Measurements from ENCODE around the gene DPM2. TPM values are rescaled to one million over a fixed set of nuclear protein-coding genes. Genes with fewer than 3 reads are reported as not detected.

Gene DPM2
- total and polyA plus RNA-seq, 2 experiments from 2014 or later, result 26.1 to 70.7 TPM

- no peaks in the 10 kb centered on the region for H3K9me3 ChIP-seq (ENCODE audit: low read depth)
- no peak for DNase-seq (ENCODE audit: low read depth in 1 of 2, low spot score in 1 of 2)
These were observed 28.3 kb upstream of the DPM2 start for GRCh38 chr9:127965953-127966352.

GRCh38 chr9:127963359-127964064 is 25.9 kb upstream of the DPM2 start:
- Histone ChIP-seq H3K27me3 (no peaks in the 10 kb centered on the region), H3K4me3 (no peak overlapping the region), H3K4me1 (ENCODE audit: low read depth) (peaks cover 37% of the 10 kb centered on the region), H3K36me3 (no peaks in the 10 kb centered on the region), H3K27ac (peak overlapping the region; percentile 69), H3K9me3 (ENCODE audit: low read depth) (no peaks in the 10 kb centered on the region)
- TF ChIP-seq CTCF (IDR thresholded peaks at IDR 0.05; ENCODE audit: low read depth, low read length), result no peak
- DNase-seq (ENCODE audit: low read depth in 1 of 2, low spot score in 1 of 2), result no peak

More at GRCh38 chr9:127965953-127966352, 28.3 kb upstream of the DPM2 start:
- H3K4me1 ChIP-seq (ENCODE audit: low read depth), result peaks cover 39% of the 10 kb centered on the region
- TF ChIP-seq CTCF (IDR thresholded peaks at IDR 0.05; ENCODE audit: low read depth, low read length), result no peak
- H3K27me3 ChIP-seq, result no peaks in the 10 kb centered on the region
- H3K27ac ChIP-seq, result peak overlapping the region; percentile 90
- no peaks in the 10 kb centered on the region for H3K36me3 ChIP-seq
- no peak overlapping the region for H3K4me3 ChIP-seq

GRCh38 chr9:127963041-127963358 is 25.3 kb upstream of the DPM2 start:
- Histone ChIP-seq H3K9me3 (ENCODE audit: low read depth) (no peaks in the 10 kb centered on the region), H3K27ac (peak overlapping the region; percentile 69), H3K4me1 (ENCODE audit: low read depth) (peaks cover 37% of the 10 kb centered on the region), H3K36me3 (no peaks in the 10 kb centered on the region), H3K4me3 (no peak overlapping the region), H3K27me3 (no peaks in the 10 kb centered on the region)
- no peak for TF ChIP-seq CTCF (IDR thresholded peaks at IDR 0.05; ENCODE audit: low read depth, low read length)
- DNase-seq (ENCODE audit: low read depth in 1 of 2, low spot score in 1 of 2), result no peak

- H3K27me3 ChIP-seq, result no peaks in the 10 kb centered on the region
- peaks cover 37% of the 10 kb centered on the region for H3K4me1 ChIP-seq (ENCODE audit: low read depth)
- no peak overlapping the region for H3K4me3 ChIP-seq
- TF ChIP-seq CTCF (IDR thresholded peaks at IDR 0.05; ENCODE audit: low read depth, low read length), result no peak
- no peaks in the 10 kb centered on the region for H3K36me3 ChIP-seq
- H3K27ac ChIP-seq, result peak overlapping the region; percentile 25
- no peaks in the 10 kb centered on the region for H3K9me3 ChIP-seq (ENCODE audit: low read depth)
- no peak for DNase-seq (ENCODE audit: low read depth in 1 of 2, low spot score in 1 of 2)
These were observed 24.6 kb upstream of the DPM2 start for GRCh38 chr9:127962278-127962677.

- Histone ChIP-seq H3K4me1 (ENCODE audit: low read depth) (peaks cover 31% of the 10 kb centered on the region), H3K27ac (peak overlapping the region; percentile 25), H3K4me3 (no peak overlapping the region), H3K36me3 (no peaks in the 10 kb centered on the region), H3K9me3 (ENCODE audit: low read depth) (no peaks in the 10 kb centered on the region), H3K27me3 (no peaks in the 10 kb centered on the region)
- no peak for DNase-seq (ENCODE audit: low read depth in 1 of 2, low spot score in 1 of 2)
- no peak for TF ChIP-seq CTCF (IDR thresholded peaks at IDR 0.05; ENCODE audit: low read depth, low read length)
These were observed 24.0 kb upstream of the DPM2 start for GRCh38 chr9:127961613-127962155.

Data from cardiac muscle cell (in vitro differentiated cells and primary cell).